ENCODE data around the gene MYCL.
"Not testable (repeated sequence)": the region's sequence is repeated elsewhere in the genome, so short reads cannot be mapped to it uniquely, and the experiment has no call there.

MYCL gene

DNA sequence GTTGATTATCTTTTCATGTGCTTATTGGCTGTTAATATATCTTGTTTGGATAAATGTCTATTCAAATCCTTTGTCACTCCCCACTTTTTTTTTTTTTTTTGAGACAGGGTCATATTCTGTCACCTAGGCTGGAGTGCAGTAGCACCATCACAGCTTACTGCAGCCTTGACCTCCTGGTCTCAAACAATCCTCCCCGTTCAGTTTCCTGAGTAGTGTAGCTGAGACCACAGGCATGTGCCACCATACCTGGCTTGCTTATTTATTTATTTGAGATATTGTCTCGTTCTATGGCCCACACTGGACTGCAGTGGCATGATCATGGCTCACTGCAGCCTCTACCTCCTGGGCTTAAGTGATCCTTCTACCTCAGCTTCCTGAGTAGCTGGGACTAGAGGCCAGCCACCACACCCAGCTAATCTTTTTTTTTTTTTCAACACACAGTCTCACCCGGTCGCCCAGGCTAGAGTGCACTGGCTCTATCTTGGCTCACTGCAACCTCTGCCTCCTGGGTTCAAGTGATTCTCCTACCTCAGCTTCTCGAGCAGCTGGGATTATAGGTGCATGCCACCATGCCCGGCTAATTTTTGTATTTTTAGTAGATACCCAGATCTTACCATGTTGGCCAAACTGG lies 13.9 kb upstream of the MYCL start:
- no peak overlapping the region for H3K27ac ChIP-seq
- TF ChIP-seq ZFX (IDR thresholded peaks at IDR 0.05) (no peak), CTCF (conservative IDR thresholded peaks at IDR 0.05) (no peak)

DNA sequence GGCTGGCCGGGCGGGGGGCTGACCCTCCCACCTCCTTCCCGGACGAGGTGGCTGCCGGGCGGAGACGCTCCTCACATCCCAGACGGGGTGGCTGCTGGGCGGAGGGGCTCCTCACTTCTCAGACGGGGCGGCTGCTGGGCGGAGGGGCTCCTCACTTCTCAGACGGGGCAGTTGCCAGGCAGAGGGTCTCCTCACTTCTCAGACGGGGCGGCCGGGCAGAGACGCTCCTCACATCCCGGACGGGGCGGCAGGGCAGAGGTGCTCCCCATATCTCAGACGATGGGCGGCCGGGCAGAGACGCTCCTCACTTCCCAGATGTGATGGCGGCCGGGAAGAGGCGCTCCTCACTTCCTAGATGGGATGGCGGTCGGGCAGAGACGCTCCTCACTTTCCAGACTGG lies 11.4 kb upstream of the MYCL start:
- H3K27ac ChIP-seq = not testable (repeated sequence)

DNA sequence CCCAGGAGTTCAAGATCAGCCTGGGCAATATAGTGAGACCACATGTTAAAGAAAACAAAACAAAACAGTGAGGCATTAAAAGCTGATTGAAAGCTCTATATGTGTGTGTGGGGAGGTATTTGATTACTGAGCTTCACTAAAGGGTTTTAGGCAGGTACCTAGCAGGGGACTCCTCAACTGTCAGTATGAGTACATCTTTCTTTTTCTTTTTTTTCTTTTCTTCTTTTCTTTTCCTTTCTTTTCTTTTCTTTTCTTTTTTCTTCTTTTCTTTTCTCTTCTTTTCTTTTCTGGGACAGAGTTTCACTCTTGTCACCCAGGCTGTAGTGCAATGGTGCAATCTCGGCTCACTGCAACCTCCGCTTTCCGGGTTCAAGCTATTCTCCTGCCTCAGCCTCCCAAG lies 8.5 kb upstream of the MYCL start:
- TF ChIP-seq CTCF (conservative IDR thresholded peaks at IDR 0.05) = no peak
- TF ChIP-seq ZFX (IDR thresholded peaks at IDR 0.05) = no peak
- no peak overlapping the region for H3K27ac ChIP-seq

GRCh38 chr1:39908534-39908933 lies 6.8 kb upstream of the MYCL start:
- TF ChIP-seq ZFX (IDR thresholded peaks at IDR 0.05) = no peak
- no peak for TF ChIP-seq CTCF (conservative IDR thresholded peaks at IDR 0.05)
- no peak overlapping the region for H3K27ac ChIP-seq

DNA sequence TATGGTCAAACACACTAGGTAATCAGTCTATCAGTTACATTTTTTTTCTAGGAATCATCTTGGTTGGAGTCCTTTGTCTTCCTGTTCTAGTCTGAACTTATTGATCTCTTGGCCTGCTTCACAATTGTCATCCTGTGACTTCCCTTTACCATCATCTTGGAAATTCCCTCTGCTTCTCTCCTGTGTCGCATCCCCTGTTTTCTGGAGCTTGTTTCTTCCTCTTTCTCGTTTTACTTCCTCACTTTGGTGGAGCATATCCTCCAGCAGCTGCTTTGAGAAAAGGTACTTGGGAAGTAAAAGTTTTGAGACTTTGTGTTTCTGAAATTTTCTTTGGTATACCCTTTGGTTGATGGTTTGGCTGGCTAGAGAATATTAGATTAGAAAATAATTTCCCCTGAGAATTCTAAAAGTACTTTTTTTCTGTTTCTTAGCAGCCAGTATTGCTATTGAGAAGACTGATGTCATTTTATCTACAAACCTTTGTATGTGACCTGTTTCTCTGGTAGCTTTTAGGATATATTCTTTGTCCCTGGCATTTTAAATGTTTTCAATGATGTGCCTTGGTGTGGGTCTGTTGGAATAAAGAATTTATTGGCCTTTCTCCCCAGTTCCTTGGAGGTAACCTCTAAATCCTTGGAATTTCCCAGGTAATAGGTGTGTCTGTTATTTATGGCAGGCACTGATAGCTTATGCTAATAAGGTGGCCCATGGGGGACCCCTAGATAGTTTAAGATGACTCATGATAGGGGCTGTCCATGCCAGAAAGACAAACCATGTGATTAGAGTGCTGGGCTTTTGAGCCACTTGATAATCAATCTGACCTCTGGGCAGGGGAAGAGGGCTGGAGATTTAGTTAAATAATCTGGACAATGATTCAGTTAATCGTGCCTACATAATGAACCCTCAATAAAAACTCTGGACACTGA lies 6.1 kb upstream of the MYCL start:
- no peak for TF ChIP-seq CTCF (conservative IDR thresholded peaks at IDR 0.05)
- no peak for TF ChIP-seq ZFX (IDR thresholded peaks at IDR 0.05)

GRCh38 chr1:39905172-39905571 lies 3.5 kb upstream of the MYCL start:
- H3K27ac ChIP-seq = no peak overlapping the region
- TF ChIP-seq ZFX (IDR thresholded peaks at IDR 0.05) = no peak
- no peak for TF ChIP-seq CTCF (conservative IDR thresholded peaks at IDR 0.05)

More for the DNA sequence above, 6.1 kb upstream of the MYCL start:
- H3K27ac ChIP-seq = no peak overlapping the region

- H3K27ac ChIP-seq = peak overlapping the region; percentile 71
Observed at GRCh38 chr1:39902460-39902807, 717 bp upstream of the MYCL start.

More at GRCh38 chr1:39902460-39902807, 717 bp upstream of the MYCL start:
- peak; percentile 69 for TF ChIP-seq CTCF (conservative IDR thresholded peaks at IDR 0.05)
- no peak for TF ChIP-seq ZFX (IDR thresholded peaks at IDR 0.05)

Measured in C4-2B (cell line).